ENCODE results near the gene RHOBTB3. TPM values are rescaled to one million over a fixed set of nuclear protein-coding genes. Genes with fewer than 3 reads are reported as not detected.

RHOBTB3 gene
- total and polyA plus RNA-seq, 10 of the 15 experiments (the other 5 are each of a cell fraction or from before 2014, with no cell fraction given): 3.6 to 42.8 (median 8.4) TPM

DNA sequence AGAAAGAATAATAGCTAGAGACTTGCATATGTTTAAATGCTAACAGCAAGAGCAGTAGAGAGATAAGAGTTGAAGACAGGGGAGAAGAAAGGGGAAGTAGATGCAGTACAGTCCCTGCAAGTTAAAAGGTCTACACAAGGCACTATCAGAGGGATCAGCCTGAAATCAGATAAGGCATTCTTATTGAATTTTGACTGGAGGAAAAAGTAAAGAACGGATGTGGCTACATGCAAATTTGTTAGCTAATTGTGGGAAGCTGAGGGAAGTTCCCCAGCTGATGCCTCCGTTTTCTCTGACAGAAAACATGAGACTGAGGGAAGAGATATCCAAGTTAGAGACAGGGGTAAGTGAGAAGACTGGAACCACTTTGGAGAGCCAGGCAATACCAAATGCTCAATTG lies 12.9 kb upstream of the RHOBTB3 start (continued):
- no peak for TF ChIP-seq SP1 (IDR thresholded peaks at IDR 0.05; ENCODE audit: low read depth, low read length)
- no peak for TF ChIP-seq STAT3 (IDR thresholded peaks at IDR 0.05; ENCODE audit: low read depth, low read length)
- TF ChIP-seq, protein P1, sequence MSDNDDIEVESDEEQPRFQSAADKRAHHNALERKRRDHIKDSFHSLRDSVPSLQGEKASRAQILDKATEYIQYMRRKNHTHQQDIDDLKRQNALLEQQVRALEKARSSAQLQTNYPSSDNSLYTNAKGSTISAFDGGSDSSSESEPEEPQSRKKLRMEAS (IDR thresholded peaks at IDR 0.05; ENCODE audit: low read depth, low read length): no peak
- TF ChIP-seq DPF2 (IDR thresholded peaks at IDR 0.05): peak; percentile 67; the same call in 1 of the 2 replicates
- TF ChIP-seq, protein P2, sequence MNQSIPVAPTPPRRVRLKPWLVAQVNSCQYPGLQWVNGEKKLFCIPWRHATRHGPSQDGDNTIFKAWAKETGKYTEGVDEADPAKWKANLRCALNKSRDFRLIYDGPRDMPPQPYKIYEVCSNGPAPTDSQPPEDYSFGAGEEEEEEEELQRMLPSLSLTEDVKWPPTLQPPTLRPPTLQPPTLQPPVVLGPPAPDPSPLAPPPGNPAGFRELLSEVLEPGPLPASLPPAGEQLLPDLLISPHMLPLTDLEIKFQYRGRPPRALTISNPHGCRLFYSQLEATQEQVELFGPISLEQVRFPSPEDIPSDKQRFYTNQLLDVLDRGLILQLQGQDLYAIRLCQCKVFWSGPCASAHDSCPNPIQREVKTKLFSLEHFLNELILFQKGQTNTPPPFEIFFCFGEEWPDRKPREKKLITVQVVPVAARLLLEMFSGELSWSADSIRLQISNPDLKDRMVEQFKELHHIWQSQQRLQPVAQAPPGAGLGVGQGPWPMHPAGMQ (IDR thresholded peaks at IDR 0.05; ENCODE audit: borderline replicate concordance): no peak
- TF ChIP-seq POLR2A (IDR thresholded peaks at IDR 0.05; ENCODE audit: low read depth, low read length): no peak
- no peak for TF ChIP-seq PML (IDR thresholded peaks at IDR 0.05; ENCODE audit: low read length)
- TF ChIP-seq ZNF24 (IDR thresholded peaks at IDR 0.05): no peak
- TF ChIP-seq TCF3 (IDR thresholded peaks at IDR 0.05; ENCODE audit: borderline replicate concordance, insufficient read depth, low read depth, low read length): no peak
- peak in 1 of 2 experiments; percentile 45; a peak in 1 of 4 replicates for TF ChIP-seq ETV6 (conservative IDR thresholded peaks at IDR 0.05 in 1 of 2, IDR thresholded peaks at IDR 0.05 in 1 of 2; ENCODE audit: borderline replicate concordance in 1 of 2, low read depth in 1 of 2)
- TF ChIP-seq NKRF (conservative IDR thresholded peaks at IDR 0.05): no peak
- TF ChIP-seq CREB1 (IDR thresholded peaks at IDR 0.05; ENCODE audit: low read depth): no peak
- no peak for TF ChIP-seq PAX5 (IDR thresholded peaks at IDR 0.05; ENCODE audit: borderline replicate concordance, low read depth, low read length)
- no peak for TF ChIP-seq NR2C2 (IDR thresholded peaks at IDR 0.05; ENCODE audit: borderline replicate concordance, control insufficient read depth, insufficient read length, low read depth)
- TF ChIP-seq MEF2A (IDR thresholded peaks at IDR 0.05; ENCODE audit: insufficient read depth, low read depth, low read length): no peak
- TF ChIP-seq FOXM1 (IDR thresholded peaks at IDR 0.05; ENCODE audit: low read depth, low read length): no peak
- no peak for TF ChIP-seq RAD21 (IDR thresholded peaks at IDR 0.05; ENCODE audit: insufficient read depth, low read depth, low read length)
- TF ChIP-seq, protein P3, sequence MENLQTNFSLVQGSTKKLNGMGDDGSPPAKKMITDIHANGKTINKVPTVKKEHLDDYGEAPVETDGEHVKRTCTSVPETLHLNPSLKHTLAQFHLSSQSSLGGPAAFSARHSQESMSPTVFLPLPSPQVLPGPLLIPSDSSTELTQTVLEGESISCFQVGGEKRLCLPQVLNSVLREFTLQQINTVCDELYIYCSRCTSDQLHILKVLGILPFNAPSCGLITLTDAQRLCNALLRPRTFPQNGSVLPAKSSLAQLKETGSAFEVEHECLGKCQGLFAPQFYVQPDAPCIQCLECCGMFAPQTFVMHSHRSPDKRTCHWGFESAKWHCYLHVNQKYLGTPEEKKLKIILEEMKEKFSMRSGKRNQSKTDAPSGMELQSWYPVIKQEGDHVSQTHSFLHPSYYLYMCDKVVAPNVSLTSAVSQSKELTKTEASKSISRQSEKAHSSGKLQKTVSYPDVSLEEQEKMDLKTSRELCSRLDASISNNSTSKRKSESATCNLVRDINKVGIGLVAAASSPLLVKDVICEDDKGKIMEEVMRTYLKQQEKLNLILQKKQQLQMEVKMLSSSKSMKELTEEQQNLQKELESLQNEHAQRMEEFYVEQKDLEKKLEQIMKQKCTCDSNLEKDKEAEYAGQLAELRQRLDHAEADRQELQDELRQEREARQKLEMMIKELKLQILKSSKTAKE (IDR thresholded peaks at IDR 0.05; ENCODE audit: low read depth, poor library complexity, severe bottlenecking): peak; percentile 41
- TF ChIP-seq, protein P4, sequence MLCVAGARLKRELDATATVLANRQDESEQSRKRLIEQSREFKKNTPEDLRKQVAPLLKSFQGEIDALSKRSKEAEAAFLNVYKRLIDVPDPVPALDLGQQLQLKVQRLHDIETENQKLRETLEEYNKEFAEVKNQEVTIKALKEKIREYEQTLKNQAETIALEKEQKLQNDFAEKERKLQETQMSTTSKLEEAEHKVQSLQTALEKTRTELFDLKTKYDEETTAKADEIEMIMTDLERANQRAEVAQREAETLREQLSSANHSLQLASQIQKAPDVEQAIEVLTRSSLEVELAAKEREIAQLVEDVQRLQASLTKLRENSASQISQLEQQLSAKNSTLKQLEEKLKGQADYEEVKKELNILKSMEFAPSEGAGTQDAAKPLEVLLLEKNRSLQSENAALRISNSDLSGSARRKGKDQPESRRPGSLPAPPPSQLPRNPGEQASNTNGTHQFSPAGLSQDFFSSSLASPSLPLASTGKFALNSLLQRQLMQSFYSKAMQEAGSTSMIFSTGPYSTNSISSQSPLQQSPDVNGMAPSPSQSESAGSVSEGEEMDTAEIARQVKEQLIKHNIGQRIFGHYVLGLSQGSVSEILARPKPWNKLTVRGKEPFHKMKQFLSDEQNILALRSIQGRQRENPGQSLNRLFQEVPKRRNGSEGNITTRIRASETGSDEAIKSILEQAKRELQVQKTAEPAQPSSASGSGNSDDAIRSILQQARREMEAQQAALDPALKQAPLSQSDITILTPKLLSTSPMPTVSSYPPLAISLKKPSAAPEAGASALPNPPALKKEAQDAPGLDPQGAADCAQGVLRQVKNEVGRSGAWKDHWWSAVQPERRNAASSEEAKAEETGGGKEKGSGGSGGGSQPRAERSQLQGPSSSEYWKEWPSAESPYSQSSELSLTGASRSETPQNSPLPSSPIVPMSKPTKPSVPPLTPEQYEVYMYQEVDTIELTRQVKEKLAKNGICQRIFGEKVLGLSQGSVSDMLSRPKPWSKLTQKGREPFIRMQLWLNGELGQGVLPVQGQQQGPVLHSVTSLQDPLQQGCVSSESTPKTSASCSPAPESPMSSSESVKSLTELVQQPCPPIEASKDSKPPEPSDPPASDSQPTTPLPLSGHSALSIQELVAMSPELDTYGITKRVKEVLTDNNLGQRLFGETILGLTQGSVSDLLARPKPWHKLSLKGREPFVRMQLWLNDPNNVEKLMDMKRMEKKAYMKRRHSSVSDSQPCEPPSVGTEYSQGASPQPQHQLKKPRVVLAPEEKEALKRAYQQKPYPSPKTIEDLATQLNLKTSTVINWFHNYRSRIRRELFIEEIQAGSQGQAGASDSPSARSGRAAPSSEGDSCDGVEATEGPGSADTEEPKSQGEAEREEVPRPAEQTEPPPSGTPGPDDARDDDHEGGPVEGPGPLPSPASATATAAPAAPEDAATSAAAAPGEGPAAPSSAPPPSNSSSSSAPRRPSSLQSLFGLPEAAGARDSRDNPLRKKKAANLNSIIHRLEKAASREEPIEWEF (IDR thresholded peaks at IDR 0.05; ENCODE audit: insufficient replicate concordance, low read depth, low read length): peak; percentile 24
- peak; percentile 55; the same call in 1 of the 2 replicates for TF ChIP-seq SPI1 (IDR thresholded peaks at IDR 0.05; ENCODE audit: borderline replicate concordance, insufficient read depth, low read depth, low read length)
- TF ChIP-seq SREBF1 (IDR thresholded peaks at IDR 0.05; ENCODE audit: low read length): no peak
